Endothelial cell of umbilical vein (primary cell): ENCODE measurements around the gene CUL9. TPM values are rescaled to one million over a fixed set of nuclear protein-coding genes. Genes with fewer than 3 reads are reported as not detected.

Source experiments
- BruUV-seq: library from RNA; stranded (reverse); fragments of 400-500 nt; replicated peaks from 2 replicates; lab custom pipeline; 2021; lab: Mats Ljungman, UMichigan
- CTCF ChIA-PET: fragments of 300-600, 350-600 bp; sonication (Branson Sonifier 250); formaldehyde crosslinking; loops from one replicate; lab custom pipeline; 2021; ENCODE audit warnings: antibody characterized with exemption, inconsistent platforms; lab: Charles Lee
- POLR2A ChIA-PET: fragments of 300-600, 350-600 bp; sonication (Branson Sonifier 250); formaldehyde crosslinking; loops from one replicate; lab custom pipeline; 2021; ENCODE audit warnings: antibody characterized with exemption, inconsistent platforms; lab: Charles Lee
- DNase-seq: peaks from one replicate; pipeline ENCODE4 v3.0.0-alpha.2; 2011; ENCODE audit warnings: low read depth, low spot score
- FAIRE-seq: peaks from 2 replicates; lab custom pipeline; 2011; peaks lifted over from hg19 to GRCh38; lab: Jason Lieb, UNC
- H2AFZ ChIP-seq: 2 replicates; pipeline ENCODE4 v1.6.0; 2012; ENCODE audit warnings: low read depth, low read length, control low read depth, inconsistent platforms
- H3K27ac ChIP-seq: 2 replicates; pipeline ENCODE4 v1.5.1; 2011; ENCODE audit warnings: low read depth, mild to moderate bottlenecking, control low read depth, low read length, moderate library complexity; ENCODE audit not compliant: insufficient read depth
- H3K27me3 ChIP-seq, 2 experiments: 2 replicates each; pipeline versions ENCODE4 v1.6.0 to v1.6.1; 2011; ENCODE audit warnings: low read length in 2 of 2, mixed read lengths in 1 of 2; ENCODE audit not compliant: control insufficient read depth in 2 of 2, insufficient read depth in 2 of 2
- H3K36me3 ChIP-seq, 2 experiments: 2 replicates in 1 of 2; 3 replicates in 1 of 2; pipeline ENCODE4 v1.5.1; 2011; ENCODE audit warnings: low read length in 2 of 2, mild to moderate bottlenecking in 1 of 2, moderate library complexity in 1 of 2; ENCODE audit not compliant: control insufficient read depth in 2 of 2, insufficient read depth in 2 of 2; ENCODE audit errors: extremely low read depth in 1 of 2
- H3K4me1 ChIP-seq: 3 replicates; pipeline ENCODE4 v1.5.1; 2011; ENCODE audit warnings: mild to moderate bottlenecking, low read length; ENCODE audit not compliant: control insufficient read depth, insufficient read depth; ENCODE audit errors: extremely low read depth
- H3K4me2 ChIP-seq: 2 replicates; pipeline ENCODE4 v1.6.1; 2011; ENCODE audit warnings: low read length, control low read depth, mixed read lengths; ENCODE audit not compliant: insufficient read depth
- H3K4me3 ChIP-seq, 3 experiments: fragments of 200-600 bp in 1 of 3; sonication (generic), shearing (Covaris generic) in 1 of 3; replicated peaks in 1 of 3; 2 replicates each; pipeline ENCODE4 v1.5.1; 2011 to 2016; ENCODE audit warnings: control low read depth in 3 of 3, low read length in 3 of 3, mild to moderate bottlenecking in 2 of 3, inconsistent platforms in 1 of 3, low read depth in 1 of 3, moderate library complexity in 1 of 3; ENCODE audit not compliant: insufficient read depth in 1 of 3
- H3K79me2 ChIP-seq: 2 replicates; pipeline ENCODE4 v1.6.0; 2012; ENCODE audit warnings: low read length, inconsistent platforms; ENCODE audit not compliant: control insufficient read depth, insufficient read depth
- H3K9ac ChIP-seq: replicated peaks from 2 replicates; pipeline ENCODE3; 2011; ENCODE audit warnings: low read length, control low read depth; ENCODE audit not compliant: insufficient read depth; ENCODE audit errors: extremely low read depth
- H3K9me1 ChIP-seq: replicated peaks from 3 replicates; pipeline ENCODE4 v1.6.0; 2011; ENCODE audit warnings: mild to moderate bottlenecking, low read length; ENCODE audit not compliant: control insufficient read depth, insufficient read depth; ENCODE audit errors: extremely low read depth
- H3K9me3 ChIP-seq: replicated peaks from 2 replicates; pipeline ENCODE4 v1.5.1; 2012; ENCODE audit warnings: low read length, inconsistent platforms; ENCODE audit not compliant: control insufficient read depth, insufficient read depth
- H4K20me1 ChIP-seq: replicated peaks from 2 replicates; pipeline ENCODE3; 2011; ENCODE audit warnings: mild to moderate bottlenecking, low read length; ENCODE audit not compliant: control insufficient read depth, insufficient read depth; ENCODE audit errors: extremely low read depth
- CTCF ChIP-seq, 2 donors: IDR thresholded peaks; 1 replicate in 1 of 2; 2 replicates in 1 of 2; pipeline ENCODE4 v1.5.1; 2011; ENCODE audit warnings: low read length in 2 of 2, mild to moderate bottlenecking in 2 of 2, moderate library complexity in 2 of 2, control low read depth in 1 of 2, inconsistent platforms in 1 of 2, low read depth in 1 of 2; ENCODE audit not compliant: insufficient read depth in 1 of 2; ENCODE audit errors: extremely low read depth in 1 of 2
- EZH2 ChIP-seq: IDR thresholded peaks from 2 replicates; pipeline ENCODE4 v1.6.1; 2012; ENCODE audit warnings: borderline replicate concordance, low read depth, mild to moderate bottlenecking, moderate library complexity, low read length, inconsistent platforms; ENCODE audit not compliant: severe bottlenecking
- FOS ChIP-seq: IDR thresholded peaks from 2 replicates; pipeline ENCODE4 v1.6.1; 2011; ENCODE audit warnings: mild to moderate bottlenecking, low read length, moderate library complexity, borderline replicate concordance; ENCODE audit not compliant: insufficient read depth
- GATA2 ChIP-seq: IDR thresholded peaks from 2 replicates; pipeline ENCODE4 v1.7.0; 2011; ENCODE audit warnings: low read depth, mild to moderate bottlenecking, moderate library complexity, mixed read lengths, low read length; ENCODE audit not compliant: insufficient read length, insufficient read depth
- JUN ChIP-seq: IDR thresholded peaks from 2 replicates; pipeline ENCODE4 v1.6.1; 2011; ENCODE audit warnings: borderline replicate concordance, low read depth; ENCODE audit not compliant: insufficient read length, insufficient read depth
- MAX ChIP-seq: IDR thresholded peaks from 2 replicates; pipeline ENCODE4 v1.6.1; 2011; ENCODE audit not compliant: insufficient read depth, insufficient read length
- MYC ChIP-seq: IDR thresholded peaks from one replicate; pipeline ENCODE4 v1.6.1; 2011; ENCODE audit warnings: mild to moderate bottlenecking, low read depth, low read length
- POLR2A ChIP-seq: IDR thresholded peaks from 2 replicates; pipeline ENCODE4 v1.6.1; 2012; ENCODE audit warnings: low read depth, mild to moderate bottlenecking, control low read depth, low read length
- POLR2AphosphoS5 ChIP-seq: IDR thresholded peaks from 2 replicates; pipeline ENCODE4 v1.6.1; 2012; ENCODE audit warnings: low read depth, mild to moderate bottlenecking, control low read depth, low read length, moderate library complexity; ENCODE audit not compliant: insufficient read depth
- dilution Hi-C: fragments of 300-500 bp; cut with MboI; formaldehyde crosslinking; loops from one replicate; pipeline ENCODE4 v1.15.0; 2019; ENCODE audit warnings: low sequenced_read_pairs; ENCODE audit not compliant: extremely low pct_ligation_motif_present
- intact Hi-C: fragments of 100-400 bp; cut with micrococcal nuclease; formaldehyde crosslinking; loops from one replicate; pipeline ENCODE4 v1.10.0; 2022
- polyA plus RNA-seq, 4 experiments: library from polyadenylated mRNA; depleted of rRNA in 3 of 4; stranded (reverse) in 3 of 4; unstranded in 1 of 4; fragments of >200 nt; gene quantifications; 2 replicates each; pipeline versions ENCODE4 v1.2.1 to v1.2.3, GENCODE V29; 2011 to 2012; ENCODE audit warnings: missing spikeins in 1 of 4
- total RNA-seq: library from RNA; stranded (reverse); gene quantifications from 2 replicates; pipeline ENCODE4 v1.2.3, GENCODE V29; 2021

Gene CUL9
- total and polyA plus RNA-seq, 2 donors (not counting 3 experiments of a cell fraction or from before 2014, with no cell fraction given) = 38.7 to 46.0 TPM

DNA sequence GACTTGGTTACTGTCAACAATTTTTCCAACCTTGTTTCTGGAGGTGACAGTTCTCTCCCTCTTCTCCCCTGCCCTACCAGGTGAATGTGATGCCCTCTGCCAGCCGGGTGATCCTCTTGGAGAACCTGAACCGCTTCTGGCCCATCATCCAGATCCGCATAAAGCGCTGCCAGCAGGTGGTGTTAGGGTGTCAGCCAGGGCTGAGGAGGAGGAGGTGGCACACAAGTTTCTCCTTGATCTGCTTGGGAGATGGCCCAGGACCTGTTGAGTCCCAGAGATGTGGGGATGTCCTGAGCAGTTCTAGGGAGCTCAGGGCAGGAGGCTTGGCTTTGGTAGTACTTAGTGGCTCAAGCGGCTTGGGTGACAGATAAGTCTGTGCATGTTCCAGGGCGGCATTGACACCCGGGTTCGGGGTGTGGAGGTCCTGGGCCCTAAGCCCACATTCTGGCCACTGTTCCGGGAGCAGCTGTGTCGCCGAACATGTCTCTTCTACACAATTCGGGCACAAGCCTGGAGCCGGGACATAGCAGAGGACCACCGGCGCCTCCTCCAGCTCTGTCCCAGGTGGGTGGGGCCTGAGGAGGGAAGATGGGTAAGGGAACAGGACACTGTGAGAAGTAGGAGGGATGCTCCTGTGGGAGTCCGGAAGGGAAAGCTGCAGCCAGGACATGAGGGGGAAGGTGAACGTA, 21.2 kb downstream of the CUL9 start:
- POLR2A ChIA-PET = no interaction called here
- Histone ChIP-seq H3K36me3 (peaks cover 0 to 16% of the 10 kb centered on the region in 2 experiments), H3K4me1 (no peaks in the 10 kb centered on the region), H3K4me3 (no peak overlapping the region), H4K20me1 (no peaks in the 10 kb centered on the region), H3K27me3 (no peaks in the 10 kb centered on the region), H3K4me2 (no peak overlapping the region), H3K9ac (no peak overlapping the region), H3K27ac (no peak overlapping the region), H3K9me3 (no peaks in the 10 kb centered on the region), H2AFZ (no peak overlapping the region), H3K9me1 (no peaks in the 10 kb centered on the region), H3K79me2 (no peaks in the 10 kb centered on the region)
- CTCF ChIA-PET = interaction anchor here (1.5 kb wide), 1 partner anchor 26 kb away, joined by 5 read pairs; the partner anchor contains the start of gene DNPH1
- no peak for TF ChIP-seq MYC
- no peak for TF ChIP-seq JUN
- no peak for TF ChIP-seq POLR2A
- TF ChIP-seq EZH2 = no peak
- no peak for TF ChIP-seq CTCF (IDR thresholded peaks at IDR 0.05; ENCODE audit: extremely low read depth in 1 of 2, insufficient read depth in 1 of 2, low read depth in 1 of 2, low read length in 2 of 2)
- TF ChIP-seq GATA2 = no peak
- no peak for TF ChIP-seq FOS
- no peak for TF ChIP-seq MAX
- no peak for TF ChIP-seq POLR2AphosphoS5
- dilution Hi-C loops (no loop called here), intact Hi-C loops (no loop called here)
- no TSS peak for BruUV-seq
- FAIRE-seq (no peak), DNase-seq (no peak)
